NCI-H2081 treated with DMSO at 0.1 percent for 48 hours (cell line): ENCODE measurements around the gene PRG2.
"Not testable (repeated sequence)": the region's sequence is repeated elsewhere in the genome, so short reads cannot be mapped to it uniquely, and the experiment has no call there.

Source experiments
- DNase-seq: peaks from one replicate; lab custom pipeline; 2025; lab: John Stamatoyannopoulos, UW

Gene PRG2

GRCh38 chr11:57368106-57368844, 22.2 kb downstream of the PRG2 start:
- DNase-seq = no peak

DNA sequence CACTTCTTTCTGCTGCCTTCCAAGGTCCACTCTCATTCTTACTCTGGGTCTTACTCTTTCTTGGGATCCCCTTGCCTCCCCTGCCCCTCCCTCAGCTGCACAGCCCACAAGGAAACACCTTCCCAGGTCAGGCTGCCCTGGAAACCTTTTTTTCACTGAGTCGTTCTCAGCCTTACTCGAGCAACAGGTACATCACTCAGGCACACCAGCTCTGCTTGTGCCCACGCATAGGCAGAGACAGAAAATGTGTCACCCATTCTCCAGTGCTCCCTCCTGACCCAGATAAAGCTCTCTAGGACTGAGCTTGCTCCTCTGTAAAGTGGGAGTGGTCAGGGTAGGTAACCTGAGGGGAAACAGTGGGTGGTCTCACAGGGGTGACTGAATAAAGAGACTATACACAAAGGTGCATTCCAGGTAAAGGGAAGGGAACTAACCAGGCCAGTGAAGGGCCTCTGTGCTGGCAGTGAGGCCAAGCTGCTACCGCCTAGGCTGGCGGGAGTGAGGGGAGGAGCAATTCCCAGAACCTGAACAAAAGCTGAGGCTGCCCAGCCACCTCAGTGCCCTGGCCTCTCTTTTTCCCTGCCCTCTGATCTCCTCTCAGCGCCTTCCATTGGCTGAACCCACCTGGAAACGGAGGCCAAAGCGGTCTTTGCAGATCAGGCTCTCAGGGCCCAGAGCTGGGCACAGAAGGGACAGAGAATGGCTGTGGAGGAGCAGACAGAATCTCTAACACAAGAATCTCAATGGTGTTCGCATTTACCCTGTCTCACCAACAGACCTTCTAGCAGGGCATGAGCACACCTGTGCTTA, 25.4 kb downstream of the PRG2 start:
- DNase-seq = no peak

- DNase-seq = no peak
These were observed 27.0 kb downstream of the PRG2 start for GRCh38 chr11:57363131-57364080.

- no peak for DNase-seq
These were observed 28.5 kb downstream of the PRG2 start for GRCh38 chr11:57361926-57362325.

DNA sequence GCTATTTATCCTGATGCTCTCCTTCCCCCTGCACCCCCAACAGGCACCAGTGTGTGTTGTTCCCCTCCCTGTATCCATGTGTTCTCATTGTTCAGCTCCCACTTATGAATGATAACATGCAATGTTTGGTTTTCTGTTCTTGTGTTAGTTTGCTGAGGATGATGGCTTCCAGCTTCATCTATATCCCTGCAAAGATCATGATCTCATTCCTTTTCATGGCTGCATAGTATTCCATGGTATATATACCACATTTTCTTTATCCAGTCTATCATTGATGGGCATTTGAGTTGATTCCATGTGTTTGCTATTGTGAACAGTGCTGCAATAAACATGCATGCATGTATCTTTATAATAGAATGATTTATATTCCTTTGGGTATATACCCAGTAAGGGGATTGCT, 29.0 kb downstream of the PRG2 start:
- not testable (repeated sequence) for DNase-seq

DNA sequence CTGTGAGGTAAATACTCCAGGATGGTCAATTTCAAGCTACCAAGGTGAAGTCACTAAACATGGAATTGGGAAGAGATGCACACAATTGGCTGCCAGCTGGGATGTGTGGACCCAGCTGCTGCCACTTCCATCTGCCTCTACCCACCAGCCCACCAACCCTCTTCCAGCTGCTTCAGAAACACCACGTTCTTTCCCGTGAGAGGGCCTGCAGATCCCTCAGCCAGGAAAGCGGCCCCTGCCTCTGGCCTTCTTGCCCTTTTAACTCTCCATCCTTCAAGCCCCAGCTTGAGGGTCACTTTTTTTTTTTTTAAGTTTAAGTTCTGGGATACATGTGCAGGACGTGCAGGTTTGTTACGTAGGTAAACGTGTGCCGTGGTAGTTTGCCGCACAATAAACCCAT, 29.5 kb downstream of the PRG2 start:
- DNase-seq = no peak

- DNase-seq = no peak
These were observed 30.4 kb downstream of the PRG2 start for GRCh38 chr11:57359896-57360690.

GRCh38 chr11:57359396-57359795, 31.1 kb downstream of the PRG2 start:
- DNase-seq = no peak

GRCh38 chr11:57358991-57359390, 31.5 kb downstream of the PRG2 start:
- DNase-seq = no peak

GRCh38 chr11:57358543-57358961, 31.9 kb downstream of the PRG2 start:
- DNase-seq = no peak

GRCh38 chr11:57357856-57358255, 32.6 kb downstream of the PRG2 start:
- DNase-seq = no peak

DNA sequence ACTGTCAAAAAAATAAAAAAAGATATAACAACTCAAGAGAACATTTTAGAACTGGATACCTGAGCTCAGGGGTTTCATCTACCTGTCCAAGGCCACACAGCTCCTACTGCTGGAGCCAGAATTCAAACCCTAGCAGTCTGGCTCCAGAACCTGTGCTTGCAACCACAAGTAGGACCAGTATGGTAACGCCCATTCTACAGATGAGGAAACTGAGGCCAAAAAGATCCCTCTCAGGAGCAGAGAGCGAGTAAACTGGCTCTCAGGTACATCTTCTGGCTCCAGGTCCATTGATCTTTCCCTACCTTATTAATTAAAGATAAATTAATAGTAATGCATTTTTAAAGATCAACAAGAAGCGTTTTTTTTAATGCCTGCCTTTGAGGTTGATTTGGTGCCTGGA, 33.1 kb downstream of the PRG2 start:
- DNase-seq = no peak

- DNase-seq = no peak
These were observed 34.2 kb downstream of the PRG2 start for GRCh38 chr11:57356268-57356667.

DNA sequence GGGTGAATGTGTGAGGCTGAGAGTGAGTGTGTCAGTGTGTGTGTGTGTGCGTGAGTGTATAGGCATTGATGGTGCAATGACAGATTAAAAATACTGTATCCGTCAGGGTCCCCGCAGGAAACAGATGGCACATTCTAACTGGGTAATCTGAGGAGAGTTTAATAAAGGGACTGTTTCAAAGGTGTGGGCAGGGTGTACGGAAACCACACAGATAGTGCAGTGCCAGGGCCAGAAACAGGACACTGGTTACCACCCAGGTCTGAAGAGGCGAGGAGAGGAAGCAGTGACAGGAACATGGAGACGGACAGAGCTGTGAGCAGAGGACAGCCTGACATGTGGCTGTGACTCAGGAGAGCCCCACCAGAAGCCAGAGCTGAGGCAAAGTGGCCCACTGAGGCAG, 35.8 kb downstream of the PRG2 start:
- no peak for DNase-seq

GRCh38 chr11:57353852-57354251, 36.6 kb downstream of the PRG2 start:
- DNase-seq = no peak

DNA sequence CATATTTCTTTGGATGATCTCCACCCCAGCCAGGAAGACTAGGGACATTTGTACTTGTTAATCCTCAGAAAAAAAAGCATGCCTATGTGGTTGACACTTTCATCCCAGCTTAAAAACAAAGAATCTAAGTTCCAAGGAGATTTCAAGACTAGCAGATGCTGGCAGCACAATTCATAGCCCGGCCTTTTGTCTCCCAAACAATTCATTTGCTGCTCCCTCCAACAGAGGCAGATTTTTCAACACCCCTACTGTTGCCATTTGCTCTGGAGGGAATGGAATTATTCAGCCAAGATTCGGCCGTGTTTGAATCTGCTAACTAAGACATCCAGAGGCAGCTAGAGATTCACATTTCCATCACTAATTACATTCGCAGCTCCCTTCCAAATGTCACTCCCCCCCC, 37.0 kb downstream of the PRG2 start:
- no peak for DNase-seq

DNA sequence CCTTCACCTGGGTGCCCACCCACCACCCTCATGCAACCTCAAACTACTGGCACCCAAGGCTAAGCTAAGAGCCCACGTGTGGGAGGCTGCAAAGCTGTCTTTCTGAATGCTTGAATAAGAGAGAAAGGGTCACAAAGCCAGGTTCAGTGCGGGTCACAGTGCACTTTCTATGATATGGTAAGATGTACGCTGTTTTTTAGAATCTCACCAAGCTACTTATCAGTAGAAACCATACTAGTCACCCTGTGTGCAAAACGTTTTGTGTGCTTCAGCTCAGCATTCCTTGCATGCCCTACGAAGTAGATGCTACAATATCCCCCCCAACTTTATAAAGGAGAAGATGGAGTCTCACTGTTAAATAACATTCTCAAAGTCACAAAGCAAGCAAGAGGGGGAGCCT, 37.4 kb downstream of the PRG2 start:
- no peak for DNase-seq

- no peak for DNase-seq
These were observed 40.8 kb downstream of the PRG2 start for GRCh38 chr11:57349491-57350274.

DNA sequence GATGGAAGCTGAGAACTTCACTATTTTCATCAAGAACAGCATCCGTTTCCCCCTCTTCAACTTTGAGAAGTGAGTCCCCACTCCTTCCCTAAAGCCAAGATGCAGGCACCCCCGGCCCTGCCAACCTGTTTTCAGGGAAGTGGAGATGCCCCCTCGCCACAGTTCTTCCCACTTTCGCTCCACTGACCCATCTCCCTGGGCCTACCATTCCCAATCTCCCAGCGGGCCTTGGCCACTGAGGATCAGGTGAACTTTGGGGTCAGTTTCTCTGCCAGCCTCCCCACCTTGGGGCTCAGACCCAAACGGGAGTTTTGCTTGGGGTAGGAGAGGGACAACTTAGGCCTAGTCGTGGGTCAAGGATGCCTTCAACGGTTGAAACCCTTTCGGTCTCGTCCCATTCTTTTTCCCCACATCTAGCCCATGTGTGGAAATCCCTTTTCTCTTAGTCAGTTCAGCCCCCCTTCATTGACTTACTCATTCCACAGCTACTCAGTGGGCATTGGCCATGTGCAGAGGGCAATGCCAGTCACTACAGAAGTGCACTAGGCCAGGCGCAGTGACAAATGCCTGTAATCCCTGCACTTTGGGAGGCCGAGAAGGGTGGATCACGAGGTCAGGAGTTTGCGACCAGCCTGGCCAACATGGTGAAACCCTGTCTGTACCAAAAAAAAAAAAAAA, 41.7 kb downstream of the PRG2 start:
- DNase-seq = no peak

- no peak for DNase-seq
These were observed 42.4 kb downstream of the PRG2 start for GRCh38 chr11:57348052-57348451.
